Trophoblast cell (in vitro differentiated cells and primary cell): ENCODE measurements around the gene TMEM45A.

Experiments
- DNase-seq, 2 donors: peaks; one replicate each; pipeline ENCODE4 v3.0.0-alpha.2; 2016
- H2AFZ ChIP-seq: 2 replicates; pipeline ENCODE4 v1.6.1; 2013; ENCODE audit warnings: low read length, moderate library complexity, mild to moderate bottlenecking; ENCODE audit not compliant: insufficient read depth, poor library complexity
- H2AK5ac ChIP-seq: 2 replicates; pipeline ENCODE4 v1.6.1; 2013; ENCODE audit warnings: mild to moderate bottlenecking, low read length
- H2BK120ac ChIP-seq: 2 replicates; pipeline ENCODE4 v1.6.1; 2013; ENCODE audit warnings: low read length, mild to moderate bottlenecking, moderate library complexity; ENCODE audit not compliant: insufficient read depth, poor library complexity
- H2BK12ac ChIP-seq: 2 replicates; pipeline ENCODE4 v1.6.1; 2013; ENCODE audit warnings: mild to moderate bottlenecking, low read length, moderate library complexity
- H2BK5ac ChIP-seq: 2 replicates; pipeline ENCODE4 v1.6.1; 2013; ENCODE audit warnings: low read length, low read depth, moderate library complexity, mild to moderate bottlenecking; ENCODE audit not compliant: poor library complexity
- H3K14ac ChIP-seq: 2 replicates; pipeline ENCODE4 v1.6.1; 2013; ENCODE audit warnings: mild to moderate bottlenecking, low read length
- H3K18ac ChIP-seq: 2 replicates; pipeline ENCODE4 v1.6.1; 2013; ENCODE audit warnings: mild to moderate bottlenecking, low read length
- H3K23ac ChIP-seq: 2 replicates; pipeline ENCODE4 v1.6.1; 2013; ENCODE audit warnings: low read length
- H3K27ac ChIP-seq: 2 replicates; pipeline ENCODE4 v1.5.1; 2013; ENCODE audit warnings: low read depth, mild to moderate bottlenecking, inconsistent platforms, low read length, moderate library complexity
- H3K27me3 ChIP-seq: 2 replicates; pipeline ENCODE4 v1.6.1; 2013; ENCODE audit warnings: inconsistent platforms, mild to moderate bottlenecking, low read length, moderate library complexity; ENCODE audit not compliant: insufficient read depth
- H3K36me3 ChIP-seq, 2 experiments: 1 replicate in 1 of 2; 2 replicates in 1 of 2; pipeline ENCODE4 v1.6.1; 2013; ENCODE audit warnings: low read length in 2 of 2, mild to moderate bottlenecking in 2 of 2, moderate library complexity in 1 of 2; ENCODE audit not compliant: insufficient read depth in 2 of 2, control insufficient read depth in 1 of 2
- H3K4ac ChIP-seq: 2 replicates; pipeline ENCODE4 v1.6.1; 2013; ENCODE audit warnings: low read depth, mild to moderate bottlenecking, low read length, moderate library complexity
- H3K4me1 ChIP-seq, 2 experiments: 1 replicate in 1 of 2; 2 replicates in 1 of 2; pipeline ENCODE4 v1.6.1; 2013; ENCODE audit warnings: low read length in 2 of 2, mild to moderate bottlenecking in 2 of 2, moderate library complexity in 1 of 2; ENCODE audit not compliant: insufficient read depth in 2 of 2, control insufficient read depth in 1 of 2
- H3K4me2 ChIP-seq: 2 replicates; pipeline ENCODE4 v1.6.1; 2013; ENCODE audit warnings: inconsistent platforms, mild to moderate bottlenecking, low read length, moderate library complexity
- H3K4me3 ChIP-seq: 2 replicates; pipeline ENCODE4 v1.5.1; 2013; ENCODE audit warnings: mild to moderate bottlenecking, low read depth, low read length, inconsistent platforms
- H3K79me1 ChIP-seq: one replicate; pipeline ENCODE4 v1.6.1; 2013; ENCODE audit warnings: low read length
- H3K79me2 ChIP-seq: 2 replicates; pipeline ENCODE4 v1.6.1; 2013; ENCODE audit warnings: low read length, mild to moderate bottlenecking; ENCODE audit not compliant: control insufficient read depth, insufficient read depth, poor library complexity
- H3K9ac ChIP-seq: 2 replicates; pipeline ENCODE4 v1.6.1; 2013; ENCODE audit warnings: mild to moderate bottlenecking, low read length
- H3K9me3 ChIP-seq: 2 replicates; pipeline ENCODE4 v1.6.1; 2013; ENCODE audit warnings: low read depth, mild to moderate bottlenecking, control low read depth, inconsistent platforms, low read length; ENCODE audit not compliant: insufficient read depth
- H4K12ac ChIP-seq: 2 replicates; pipeline ENCODE4 v1.6.1; 2013; ENCODE audit warnings: low read depth, mild to moderate bottlenecking, low read length, moderate library complexity
- H4K8ac ChIP-seq: 2 replicates; pipeline ENCODE4 v1.6.1; 2013; ENCODE audit warnings: low read depth, mild to moderate bottlenecking, low read length, moderate library complexity
- H4K91ac ChIP-seq: one replicate; pipeline ENCODE4 v1.6.1; 2013; ENCODE audit warnings: low read depth, mild to moderate bottlenecking, low read length, moderate library complexity
- WGBS: extraction: QIAGEN DNeasy Blood & Tissue Kit; methylation state at CpG from one replicate; pipeline ENCODE4 v1.1.7; 2013; ENCODE audit warnings: missing lambda C conversion rate; ENCODE audit not compliant: insufficient read length, insufficient coverage; ENCODE audit errors: extremely low coverage; 5-methylcytosine and 5-hydroxymethylcytosine counted together

TMEM45A gene

GRCh38 chr3:100527347-100527735 is 34.9 kb downstream of the TMEM45A start:
- Histone ChIP-seq H3K79me2 (no peaks in the 10 kb centered on the region), H2BK12ac (no peak overlapping the region), H3K36me3 (no peaks in the 10 kb centered on the region), H3K4me2 (no peak overlapping the region), H3K27ac (no peak overlapping the region), H3K4ac (no peak overlapping the region), H3K27me3 (no peaks in the 10 kb centered on the region), H3K4me3 (no peak overlapping the region), H4K91ac (no peak overlapping the region), H4K8ac (no peak overlapping the region), H3K4me1 (peaks cover 7 to 8% of the 10 kb centered on the region in 2 experiments), H2AK5ac (no peak overlapping the region), H3K79me1 (peaks cover 8% of the 10 kb centered on the region), H3K23ac (no peak overlapping the region), H4K12ac (no peak overlapping the region), H2AFZ (no peak overlapping the region), H2BK120ac (no peak overlapping the region), H3K9me3 (no peaks in the 10 kb centered on the region), H2BK5ac (no peak overlapping the region), H3K9ac (no peak overlapping the region), H3K18ac (no peak overlapping the region), H3K14ac (no peak overlapping the region)
- no CpG with 5 or more reads among the region's 1 CpG for WGBS
- no peak for DNase-seq

GRCh38 chr3:100531093-100531492 is 38.7 kb downstream of the TMEM45A start:
- H2BK12ac ChIP-seq: no peak overlapping the region
- no peaks in the 10 kb centered on the region for H3K36me3 ChIP-seq
- H2AFZ ChIP-seq: no peak overlapping the region
- H4K8ac ChIP-seq: no peak overlapping the region
- peaks cover 7 to 13% of the 10 kb centered on the region in 2 experiments for H3K4me1 ChIP-seq
- no peaks in the 10 kb centered on the region for H3K9me3 ChIP-seq
- H3K18ac ChIP-seq: no peak overlapping the region
- no peak overlapping the region for H4K91ac ChIP-seq
- no peak overlapping the region for H3K4me3 ChIP-seq
- H3K79me1 ChIP-seq: peaks cover 7% of the 10 kb centered on the region
- H4K12ac ChIP-seq: no peak overlapping the region
- DNase-seq: no peak
- H3K79me2 ChIP-seq: no peaks in the 10 kb centered on the region
- no peak overlapping the region for H3K4ac ChIP-seq
- H3K27ac ChIP-seq: no peak overlapping the region
- H2BK5ac ChIP-seq: no peak overlapping the region
- H2BK120ac ChIP-seq: no peak overlapping the region
- no peak overlapping the region for H3K9ac ChIP-seq
- H3K23ac ChIP-seq: no peak overlapping the region
- H3K14ac ChIP-seq: no peak overlapping the region
- H2AK5ac ChIP-seq: no peak overlapping the region
- WGBS: no CpG with 5 or more reads among the region's 3 CpGs
- no peaks in the 10 kb centered on the region for H3K27me3 ChIP-seq
- no peak overlapping the region for H3K4me2 ChIP-seq

- Histone ChIP-seq H3K36me3 (no peaks in the 10 kb centered on the region), H3K4me3 (no peak overlapping the region), H3K14ac (no peak overlapping the region), H3K18ac (no peak overlapping the region), H3K9ac (no peak overlapping the region), H2BK120ac (no peak overlapping the region), H2AFZ (no peak overlapping the region), H2BK12ac (no peak overlapping the region), H4K91ac (no peak overlapping the region), H2AK5ac (no peak overlapping the region), H4K8ac (no peak overlapping the region), H4K12ac (no peak overlapping the region), H3K79me1 (peaks cover 9% of the 10 kb centered on the region), H3K4me2 (no peak overlapping the region), H3K9me3 (no peaks in the 10 kb centered on the region), H3K4me1 (peaks cover 7 to 17% of the 10 kb centered on the region in 2 experiments), H3K4ac (no peak overlapping the region), H3K79me2 (no peaks in the 10 kb centered on the region), H3K27ac (no peak overlapping the region), H2BK5ac (no peak overlapping the region), H3K23ac (no peak overlapping the region), H3K27me3 (no peaks in the 10 kb centered on the region)
- DNase-seq: peak in 1 of 2 donors; percentile 17
- 100% methylated on average over 1 of the region's 6 CpGs for whole genome bisulfite sequencing
Measured at GRCh38 chr3:100532411-100532810, 40.0 kb downstream of the TMEM45A start.

- H4K91ac ChIP-seq: peak overlapping the region; percentile 70
- H3K14ac ChIP-seq: no peak overlapping the region
- no peaks in the 10 kb centered on the region for H3K9me3 ChIP-seq
- peak; percentile 76 to 84 for DNase-seq
- peak overlapping the region; percentile 36 for H2BK5ac ChIP-seq
- peaks cover 9% of the 10 kb centered on the region for H3K79me1 ChIP-seq
- H3K4me3 ChIP-seq: no peak overlapping the region
- no peak overlapping the region for H3K4me2 ChIP-seq
- H3K4ac ChIP-seq: no peak overlapping the region
- H4K12ac ChIP-seq: no peak overlapping the region
- peak overlapping the region; percentile 24 for H3K27ac ChIP-seq
- H3K23ac ChIP-seq: no peak overlapping the region
- H4K8ac ChIP-seq: peak overlapping the region; percentile 6
- H2AK5ac ChIP-seq: peak overlapping the region; percentile 18
- peak overlapping the region; percentile 92 for H2BK12ac ChIP-seq
- no peak overlapping the region for H2BK120ac ChIP-seq
- no peaks in the 10 kb centered on the region for H3K79me2 ChIP-seq
- WGBS: no CpG with 5 or more reads among the region's 3 CpGs
- H3K27me3 ChIP-seq: no peaks in the 10 kb centered on the region
- H3K9ac ChIP-seq: no peak overlapping the region
- no peaks in the 10 kb centered on the region for H3K36me3 ChIP-seq
- H3K4me1 ChIP-seq: peaks cover 7 to 20% of the 10 kb centered on the region in 2 experiments
- no peak overlapping the region for H2AFZ ChIP-seq
- H3K18ac ChIP-seq: peak overlapping the region; percentile 64
Measured at GRCh38 chr3:100533176-100533575, 40.8 kb downstream of the TMEM45A start.
